Left lung (tissue), 10 donors: ENCODE results near the gene SLIT3. TPM values are rescaled to one million over a fixed set of nuclear protein-coding genes. Genes with fewer than 3 reads are reported as not detected.
"Not testable (repeated sequence)": the region's sequence is repeated elsewhere in the genome, so short reads cannot be mapped to it uniquely, and the experiment has no call there.

ENCODE experiments used
- ATAC-seq: fragments of 200-7000 bp; cut with Tn5 transposase; one replicate; pipeline ENCODE4 v1.9.1; 2020; ENCODE audit warnings: moderate library complexity
- DNase-seq, 4 donors: peaks; one replicate each; pipeline ENCODE4 v3.0.0-alpha.2; 2013 to 2020
- H3K27ac ChIP-seq, 2 donors: fragments of 200-600 bp; sonication (generic) in 1 of 2; one replicate each; pipeline versions ENCODE4 v1.5.0 to v1.8.0; 2020 to 2021
- H3K27me3 ChIP-seq, 2 donors: fragments of 200-600 bp; sonication (generic) in 1 of 2; one replicate each; pipeline versions ENCODE4 v1.5.0 to v1.8.0; 2020 to 2021
- H3K36me3 ChIP-seq, 2 donors: fragments of 200-600 bp; sonication (generic) in 1 of 2; one replicate each; pipeline versions ENCODE4 v1.5.0 to v1.8.0; 2020 to 2021
- H3K4me1 ChIP-seq, 2 donors: fragments of 200-600 bp; one replicate each; pipeline ENCODE4 v1.8.0; 2021
- H3K4me3 ChIP-seq, 2 donors: fragments of 200-600 bp; sonication (generic) in 1 of 2; one replicate each; pipeline versions ENCODE4 v1.5.0 to v1.8.0; 2020 to 2021; ENCODE audit warnings: mild to moderate bottlenecking in 1 of 2
- H3K9me3 ChIP-seq, 2 donors: fragments of 200-600 bp; sonication (generic) in 1 of 2; one replicate each; pipeline versions ENCODE4 v1.5.0 to v1.8.0; 2020 to 2021
- intact Hi-C, 2 donors: fragments of 100-400 bp; cut with DNase I; formaldehyde crosslinking; loops; one replicate each; pipeline versions ENCODE4 v1.11.2 to v1.14.2; 2022
- polyA plus RNA-seq, 6 donors: library from polyadenylated mRNA; unstranded; fragments of 120-200 nt; gene quantifications; one replicate each; pipeline ENCODE4 v1.2.1, GENCODE V29; 2013; ENCODE audit not compliant: insufficient read length in 6 of 6
- total RNA-seq, 2 donors: library from RNA; stranded (reverse); fragmentation: NEBNext Ultra II Directional; extraction: Animal tissue kit (Norgen Biotek cat#: 25700); gene quantifications; one replicate each; pipeline ENCODE4 v1.2.1, GENCODE V29; 2021
- TF ChIP-seq, protein P1 (sequence below), 2 donors: fragments of 200-600 bp; sonication (generic) in 1 of 2; IDR thresholded peaks; one replicate each; pipeline versions ENCODE4 v1.5.0 to v1.8.0; 2021; ENCODE audit warnings: antibody characterized with exemption in 2 of 2
- donor health status: DM: no; HTN: yes; CAD: no.
- donor health status: DM: no; HTN: no; CAD: no.

SLIT3 gene
- total and polyA plus RNA-seq, 8 donors: 37.6 to 77.1 (median 45.9) TPM

GRCh38 chr5:169147534-169147933 is 153.4 kb downstream of the SLIT3 start:
- H3K36me3 ChIP-seq: no peaks in the 10 kb centered on the region
- H3K27me3 ChIP-seq: no peaks in the 10 kb centered on the region
- no peak overlapping the region for H3K27ac ChIP-seq
- TF ChIP-seq, protein P1, sequence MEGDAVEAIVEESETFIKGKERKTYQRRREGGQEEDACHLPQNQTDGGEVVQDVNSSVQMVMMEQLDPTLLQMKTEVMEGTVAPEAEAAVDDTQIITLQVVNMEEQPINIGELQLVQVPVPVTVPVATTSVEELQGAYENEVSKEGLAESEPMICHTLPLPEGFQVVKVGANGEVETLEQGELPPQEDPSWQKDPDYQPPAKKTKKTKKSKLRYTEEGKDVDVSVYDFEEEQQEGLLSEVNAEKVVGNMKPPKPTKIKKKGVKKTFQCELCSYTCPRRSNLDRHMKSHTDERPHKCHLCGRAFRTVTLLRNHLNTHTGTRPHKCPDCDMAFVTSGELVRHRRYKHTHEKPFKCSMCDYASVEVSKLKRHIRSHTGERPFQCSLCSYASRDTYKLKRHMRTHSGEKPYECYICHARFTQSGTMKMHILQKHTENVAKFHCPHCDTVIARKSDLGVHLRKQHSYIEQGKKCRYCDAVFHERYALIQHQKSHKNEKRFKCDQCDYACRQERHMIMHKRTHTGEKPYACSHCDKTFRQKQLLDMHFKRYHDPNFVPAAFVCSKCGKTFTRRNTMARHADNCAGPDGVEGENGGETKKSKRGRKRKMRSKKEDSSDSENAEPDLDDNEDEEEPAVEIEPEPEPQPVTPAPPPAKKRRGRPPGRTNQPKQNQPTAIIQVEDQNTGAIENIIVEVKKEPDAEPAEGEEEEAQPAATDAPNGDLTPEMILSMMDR (IDR thresholded peaks at IDR 0.05): no peak
- H3K4me3 ChIP-seq: no peak overlapping the region
- no peaks in the 10 kb centered on the region for H3K9me3 ChIP-seq
- intact Hi-C loops: no loop called here
- H3K4me1 ChIP-seq: peaks cover 0 to 3% of the 10 kb centered on the region in 2 donors
- DNase-seq: no peak
- ATAC-seq: no peak

- TF ChIP-seq, protein P1 (IDR thresholded peaks at IDR 0.05): no peak
- Histone ChIP-seq H3K36me3 (no peaks in the 10 kb centered on the region), H3K27me3 (no peaks in the 10 kb centered on the region), H3K4me3 (no peak overlapping the region), H3K27ac (no peak overlapping the region), H3K9me3 (no peaks in the 10 kb centered on the region), H3K4me1 (peaks cover 0 to 3% of the 10 kb centered on the region in 2 donors)
- intact Hi-C loops: no loop called here
- ATAC-seq (peak; percentile 65), DNase-seq (no peak)
Measured at GRCh38 chr5:169146158-169146557, 154.8 kb downstream of the SLIT3 start.

DNA sequence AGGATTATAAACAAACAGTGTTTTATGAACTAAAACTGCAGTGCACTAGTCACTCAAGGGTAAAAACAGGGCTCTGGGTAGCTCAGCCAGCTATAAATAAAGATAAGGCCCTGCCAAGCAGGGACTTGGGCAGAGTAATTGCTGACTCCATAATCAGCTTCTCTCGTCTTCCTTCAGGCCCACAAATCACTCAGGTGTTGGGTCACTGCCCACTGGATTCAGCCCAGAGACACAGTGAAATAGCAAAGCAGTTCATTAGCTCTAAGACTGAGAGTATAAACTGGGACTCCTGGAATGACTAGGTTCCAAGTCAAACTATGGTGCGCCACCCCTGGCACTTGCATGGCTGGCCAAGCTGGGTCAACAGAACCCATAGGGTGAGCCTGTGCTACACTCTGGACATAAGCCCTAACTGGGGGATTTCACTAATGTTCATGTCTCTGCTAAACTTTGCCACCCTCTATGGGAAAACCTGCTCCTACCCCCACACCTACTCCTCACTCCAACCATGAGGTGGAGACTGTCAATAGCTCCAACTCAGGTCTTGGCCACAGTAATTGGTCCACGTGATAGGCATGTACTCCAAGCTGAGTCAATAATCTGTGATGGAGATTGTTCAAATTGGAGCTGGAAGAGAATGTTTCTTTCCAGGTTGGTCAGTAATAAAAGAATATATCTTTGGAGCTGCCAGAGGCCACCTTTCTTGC is 158.5 kb downstream of the SLIT3 start:
- Histone ChIP-seq H3K4me1 (peaks cover 0 to 3% of the 10 kb centered on the region in 2 donors), H3K27me3 (no peaks in the 10 kb centered on the region), H3K27ac (no peak overlapping the region), H3K4me3 (no peak overlapping the region), H3K9me3 (no peaks in the 10 kb centered on the region), H3K36me3 (no peaks in the 10 kb centered on the region)
- intact Hi-C loops: no loop called here
- DNase-seq: no peak
- TF ChIP-seq, protein P1 (IDR thresholded peaks at IDR 0.05): no peak
- peak; percentile 6 for ATAC-seq

DNA sequence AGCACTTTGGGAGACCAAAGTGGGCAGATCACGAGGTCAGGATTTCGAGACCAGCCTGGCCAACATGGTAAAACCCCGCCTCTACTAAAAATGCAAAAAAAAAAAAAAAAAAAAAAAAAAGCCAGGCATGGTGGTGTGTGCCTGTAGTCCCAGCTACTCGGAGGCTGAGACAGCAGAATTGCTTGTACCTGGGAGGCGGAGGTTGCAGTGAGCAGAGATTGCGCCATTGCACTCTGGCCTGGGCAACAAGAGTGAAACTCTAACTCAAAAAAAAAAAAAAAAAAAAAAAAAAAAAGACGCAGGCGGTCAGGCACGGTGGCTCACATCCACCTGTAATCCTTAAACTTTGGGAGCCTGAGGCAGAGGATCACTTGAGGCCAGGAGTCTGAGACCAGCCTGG is 160.7 kb downstream of the SLIT3 start:
- H3K9me3 ChIP-seq, intact Hi-C loops, DNase-seq: not testable (repeated sequence)

GRCh38 chr5:169139480-169140050 is 161.4 kb downstream of the SLIT3 start:
- H3K4me1 ChIP-seq: peaks cover 0 to 3% of the 10 kb centered on the region in 2 donors
- H3K36me3 ChIP-seq: no peaks in the 10 kb centered on the region
- no peaks in the 10 kb centered on the region for H3K9me3 ChIP-seq
- intact Hi-C loops: no loop called here
- peak overlapping the region in 1 of 2 donors; percentile 4 for H3K27ac ChIP-seq
- H3K27me3 ChIP-seq: no peaks in the 10 kb centered on the region
- ATAC-seq (peak; percentile 89), DNase-seq (peak in 3 of 4 donors; percentile 63 to 89 (median 68))
- no peak overlapping the region for H3K4me3 ChIP-seq
- TF ChIP-seq, protein P1 (IDR thresholded peaks at IDR 0.05): no peak

More for the DNA sequence above, 160.7 kb downstream of the SLIT3 start:
- ATAC-seq: peak; percentile 21
- not testable (repeated sequence) for H3K36me3 ChIP-seq, H3K4me1 ChIP-seq, H3K4me3 ChIP-seq, H3K27me3 ChIP-seq, H3K27ac ChIP-seq
